Activated CD4-positive, alpha-beta T cell treated with anti-CD3 and anti-CD28 coated beads, Interleukin-2, amount 50 U/mL, for 48 hours (primary cell): ENCODE measurements around the gene GAGE12D.
"Not testable (repeated sequence)": the region's sequence is repeated elsewhere in the genome, so short reads cannot be mapped to it uniquely, and the experiment has no call there.

Source experiments
- DNase-seq, 2 experiments: peaks; one replicate each; pipeline ENCODE4 v3.0.0-alpha.2; 2020

GAGE12D gene

DNA sequence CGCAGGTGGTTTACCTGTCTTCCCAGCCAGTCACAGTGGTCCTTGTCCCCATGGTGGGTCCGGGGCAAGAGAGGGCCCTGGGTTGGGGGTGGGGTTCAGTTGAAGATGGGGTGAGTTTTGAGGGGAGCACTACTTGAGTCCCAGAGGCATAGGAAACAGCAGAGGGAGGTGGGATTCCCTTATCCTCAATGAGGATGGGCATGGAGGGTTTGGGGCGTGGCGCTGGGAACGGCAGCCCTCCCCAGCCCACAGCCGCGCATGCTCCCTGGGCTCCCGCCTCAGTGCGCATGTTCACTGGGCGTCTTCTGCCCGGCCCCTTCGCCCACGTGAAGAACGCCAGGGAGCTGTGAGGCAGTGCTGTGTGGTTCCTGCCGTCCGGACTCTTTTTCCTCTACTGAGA lies at the start of gene GAGE12D:
Gene GAGE12D (plus strand): TSS at position 301 of the 400 bp plus-strand sequence. CDS start 1,155 bp downstream, outside the sequence.
- DNase-seq, result not testable (repeated sequence)

DNA sequence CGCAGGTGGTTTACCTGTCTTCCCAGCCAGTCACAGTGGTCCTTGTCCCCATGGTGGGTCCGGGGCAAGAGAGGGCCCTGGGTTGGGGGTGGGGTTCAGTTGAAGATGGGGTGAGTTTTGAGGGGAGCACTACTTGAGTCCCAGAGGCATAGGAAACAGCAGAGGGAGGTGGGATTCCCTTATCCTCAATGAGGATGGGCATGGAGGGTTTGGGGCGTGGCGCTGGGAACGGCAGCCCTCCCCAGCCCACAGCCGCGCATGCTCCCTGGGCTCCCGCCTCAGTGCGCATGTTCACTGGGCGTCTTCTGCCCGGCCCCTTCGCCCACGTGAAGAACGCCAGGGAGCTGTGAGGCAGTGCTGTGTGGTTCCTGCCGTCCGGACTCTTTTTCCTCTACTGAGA lies 9.7 kb upstream of the GAGE12D start, which contains the start of gene GAGE12C:
Gene GAGE12C (plus strand): TSS at position 301 of the 400 bp plus-strand sequence. CDS start 1,155 bp downstream, outside the sequence.
- not testable (repeated sequence) for DNase-seq

DNA sequence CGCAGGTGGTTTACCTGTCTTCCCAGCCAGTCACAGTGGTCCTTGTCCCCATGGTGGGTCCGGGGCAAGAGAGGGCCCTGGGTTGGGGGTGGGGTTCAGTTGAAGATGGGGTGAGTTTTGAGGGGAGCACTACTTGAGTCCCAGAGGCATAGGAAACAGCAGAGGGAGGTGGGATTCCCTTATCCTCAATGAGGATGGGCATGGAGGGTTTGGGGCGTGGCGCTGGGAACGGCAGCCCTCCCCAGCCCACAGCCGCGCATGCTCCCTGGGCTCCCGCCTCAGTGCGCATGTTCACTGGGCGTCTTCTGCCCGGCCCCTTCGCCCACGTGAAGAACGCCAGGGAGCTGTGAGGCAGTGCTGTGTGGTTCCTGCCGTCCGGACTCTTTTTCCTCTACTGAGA lies 9.5 kb downstream of the GAGE12D start, which contains the start of gene GAGE12E:
Gene GAGE12E (plus strand): TSS at position 301 of the 400 bp plus-strand sequence. CDS start 1,155 bp downstream, outside the sequence.
- not testable (repeated sequence) for DNase-seq

DNA sequence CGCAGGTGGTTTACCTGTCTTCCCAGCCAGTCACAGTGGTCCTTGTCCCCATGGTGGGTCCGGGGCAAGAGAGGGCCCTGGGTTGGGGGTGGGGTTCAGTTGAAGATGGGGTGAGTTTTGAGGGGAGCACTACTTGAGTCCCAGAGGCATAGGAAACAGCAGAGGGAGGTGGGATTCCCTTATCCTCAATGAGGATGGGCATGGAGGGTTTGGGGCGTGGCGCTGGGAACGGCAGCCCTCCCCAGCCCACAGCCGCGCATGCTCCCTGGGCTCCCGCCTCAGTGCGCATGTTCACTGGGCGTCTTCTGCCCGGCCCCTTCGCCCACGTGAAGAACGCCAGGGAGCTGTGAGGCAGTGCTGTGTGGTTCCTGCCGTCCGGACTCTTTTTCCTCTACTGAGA lies 19.0 kb downstream of the GAGE12D start, which contains the start of gene GAGE12F:
Gene GAGE12F (plus strand): TSS at position 301 of the 400 bp plus-strand sequence. CDS start 1,155 bp downstream, outside the sequence.
- not testable (repeated sequence) for DNase-seq

DNA sequence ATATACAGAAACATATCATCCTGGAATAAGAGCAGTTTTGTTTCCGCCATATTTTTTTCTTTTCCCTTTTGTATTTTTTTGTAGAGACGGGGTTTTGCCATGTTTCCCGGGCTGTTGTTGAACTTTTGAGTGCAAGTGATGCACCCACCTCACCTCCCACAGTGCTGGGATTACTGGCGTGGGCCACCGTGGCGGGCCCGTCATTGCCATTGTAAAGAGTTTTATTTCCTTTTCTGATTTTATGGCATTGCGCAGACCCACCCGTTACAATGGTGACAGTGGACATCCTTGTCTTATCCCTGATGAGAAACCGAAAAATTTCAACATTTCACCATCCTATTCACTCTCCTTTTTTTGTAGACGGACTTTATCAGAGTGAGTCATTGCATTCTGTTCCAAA lies 27.2 kb downstream of the GAGE12D start:
- DNase-seq, result not testable (repeated sequence)

- DNase-seq, result not testable (repeated sequence)
Observed at GRCh38 chrX:49569152-49569551, 27.6 kb downstream of the GAGE12D start.

- not testable (repeated sequence) for DNase-seq
Observed at GRCh38 chrX:49570100-49570499, 28.6 kb downstream of the GAGE12D start, which contains the start of gene GAGE12G. Gene GAGE12G (plus strand): TSS chrX:49570400. CDS start chrX:49571555, 1,155 bp downstream.

DNA sequence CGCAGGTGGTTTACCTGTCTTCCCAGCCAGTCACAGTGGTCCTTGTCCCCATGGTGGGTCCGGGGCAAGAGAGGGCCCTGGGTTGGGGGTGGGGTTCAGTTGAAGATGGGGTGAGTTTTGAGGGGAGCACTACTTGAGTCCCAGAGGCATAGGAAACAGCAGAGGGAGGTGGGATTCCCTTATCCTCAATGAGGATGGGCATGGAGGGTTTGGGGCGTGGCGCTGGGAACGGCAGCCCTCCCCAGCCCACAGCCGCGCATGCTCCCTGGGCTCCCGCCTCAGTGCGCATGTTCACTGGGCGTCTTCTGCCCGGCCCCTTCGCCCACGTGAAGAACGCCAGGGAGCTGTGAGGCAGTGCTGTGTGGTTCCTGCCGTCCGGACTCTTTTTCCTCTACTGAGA lies 38.1 kb downstream of the GAGE12D start, which contains the start of gene GAGE12H:
Gene GAGE12H (plus strand): TSS at position 301 of the 400 bp plus-strand sequence. CDS start 1,155 bp downstream, outside the sequence.
- not testable (repeated sequence) for DNase-seq

DNA sequence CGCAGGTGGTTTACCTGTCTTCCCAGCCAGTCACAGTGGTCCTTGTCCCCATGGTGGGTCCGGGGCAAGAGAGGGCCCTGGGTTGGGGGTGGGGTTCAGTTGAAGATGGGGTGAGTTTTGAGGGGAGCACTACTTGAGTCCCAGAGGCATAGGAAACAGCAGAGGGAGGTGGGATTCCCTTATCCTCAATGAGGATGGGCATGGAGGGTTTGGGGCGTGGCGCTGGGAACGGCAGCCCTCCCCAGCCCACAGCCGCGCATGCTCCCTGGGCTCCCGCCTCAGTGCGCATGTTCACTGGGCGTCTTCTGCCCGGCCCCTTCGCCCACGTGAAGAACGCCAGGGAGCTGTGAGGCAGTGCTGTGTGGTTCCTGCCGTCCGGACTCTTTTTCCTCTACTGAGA lies 47.7 kb downstream of the GAGE12D start, which contains the start of gene GAGE2A:
Gene GAGE2A (plus strand): TSS at position 301 of the 400 bp plus-strand sequence. CDS start 1,155 bp downstream, outside the sequence.
- DNase-seq, result not testable (repeated sequence)

- DNase-seq, result peak in 1 of 2 experiments; percentile 2
Observed at GRCh38 chrX:49589769-49590478, 48.4 kb downstream of the GAGE12D start.

GRCh38 chrX:49590488-49590887 lies 49.0 kb downstream of the GAGE12D start:
- DNase-seq, result not testable (repeated sequence)
